GM12872 (cell line): ENCODE results near the gene PHACTR4.

Experiments used
- TF ChIP-seq, protein P1 (sequence below): IDR thresholded peaks from 3 replicates; pipeline ENCODE4 v1.5.1; 2011; ENCODE audit warnings: low read depth, mild to moderate bottlenecking, low read length, moderate library complexity; ENCODE audit not compliant: insufficient read depth

PHACTR4 gene

DNA sequence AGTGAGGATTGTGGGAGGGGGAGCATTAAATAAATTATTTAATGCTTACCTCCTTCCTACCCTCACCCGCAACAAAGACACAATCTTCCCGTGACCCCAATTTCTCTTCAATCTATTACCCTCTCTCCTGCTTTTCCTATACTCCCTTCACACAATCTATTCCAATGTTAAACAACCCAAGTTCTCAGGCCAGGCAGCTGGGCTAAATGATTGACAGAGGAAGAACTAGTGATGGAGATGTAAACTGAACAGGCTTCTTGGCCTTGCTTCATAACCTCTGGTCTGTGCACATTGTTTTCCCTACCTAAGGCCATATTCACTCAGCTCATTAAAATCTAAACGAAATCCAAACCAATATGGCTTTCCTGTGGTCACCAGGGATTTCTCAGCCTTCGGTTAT lies 132.4 kb downstream of the PHACTR4 start:
- TF ChIP-seq, protein P1, sequence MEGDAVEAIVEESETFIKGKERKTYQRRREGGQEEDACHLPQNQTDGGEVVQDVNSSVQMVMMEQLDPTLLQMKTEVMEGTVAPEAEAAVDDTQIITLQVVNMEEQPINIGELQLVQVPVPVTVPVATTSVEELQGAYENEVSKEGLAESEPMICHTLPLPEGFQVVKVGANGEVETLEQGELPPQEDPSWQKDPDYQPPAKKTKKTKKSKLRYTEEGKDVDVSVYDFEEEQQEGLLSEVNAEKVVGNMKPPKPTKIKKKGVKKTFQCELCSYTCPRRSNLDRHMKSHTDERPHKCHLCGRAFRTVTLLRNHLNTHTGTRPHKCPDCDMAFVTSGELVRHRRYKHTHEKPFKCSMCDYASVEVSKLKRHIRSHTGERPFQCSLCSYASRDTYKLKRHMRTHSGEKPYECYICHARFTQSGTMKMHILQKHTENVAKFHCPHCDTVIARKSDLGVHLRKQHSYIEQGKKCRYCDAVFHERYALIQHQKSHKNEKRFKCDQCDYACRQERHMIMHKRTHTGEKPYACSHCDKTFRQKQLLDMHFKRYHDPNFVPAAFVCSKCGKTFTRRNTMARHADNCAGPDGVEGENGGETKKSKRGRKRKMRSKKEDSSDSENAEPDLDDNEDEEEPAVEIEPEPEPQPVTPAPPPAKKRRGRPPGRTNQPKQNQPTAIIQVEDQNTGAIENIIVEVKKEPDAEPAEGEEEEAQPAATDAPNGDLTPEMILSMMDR: no peak

DNA sequence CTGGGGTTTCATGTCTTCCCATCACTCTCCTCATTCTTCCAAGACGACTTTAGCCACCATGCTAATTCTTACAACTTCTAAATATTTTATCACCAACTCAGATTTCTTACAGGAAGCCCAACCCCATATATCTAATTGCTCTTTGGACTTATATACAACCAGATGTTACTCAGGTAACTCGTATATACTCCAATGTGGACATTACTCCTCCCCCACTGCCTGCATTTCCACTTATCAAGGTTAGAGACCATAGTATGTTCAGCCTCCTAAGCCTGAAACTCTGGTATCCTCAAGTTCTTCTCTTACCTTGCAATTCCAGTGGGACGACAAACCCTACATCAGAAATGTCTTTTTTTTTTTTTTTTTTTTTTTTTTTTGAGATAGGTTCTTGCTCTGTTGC lies 133.6 kb downstream of the PHACTR4 start:
- TF ChIP-seq, protein P1: no peak

DNA sequence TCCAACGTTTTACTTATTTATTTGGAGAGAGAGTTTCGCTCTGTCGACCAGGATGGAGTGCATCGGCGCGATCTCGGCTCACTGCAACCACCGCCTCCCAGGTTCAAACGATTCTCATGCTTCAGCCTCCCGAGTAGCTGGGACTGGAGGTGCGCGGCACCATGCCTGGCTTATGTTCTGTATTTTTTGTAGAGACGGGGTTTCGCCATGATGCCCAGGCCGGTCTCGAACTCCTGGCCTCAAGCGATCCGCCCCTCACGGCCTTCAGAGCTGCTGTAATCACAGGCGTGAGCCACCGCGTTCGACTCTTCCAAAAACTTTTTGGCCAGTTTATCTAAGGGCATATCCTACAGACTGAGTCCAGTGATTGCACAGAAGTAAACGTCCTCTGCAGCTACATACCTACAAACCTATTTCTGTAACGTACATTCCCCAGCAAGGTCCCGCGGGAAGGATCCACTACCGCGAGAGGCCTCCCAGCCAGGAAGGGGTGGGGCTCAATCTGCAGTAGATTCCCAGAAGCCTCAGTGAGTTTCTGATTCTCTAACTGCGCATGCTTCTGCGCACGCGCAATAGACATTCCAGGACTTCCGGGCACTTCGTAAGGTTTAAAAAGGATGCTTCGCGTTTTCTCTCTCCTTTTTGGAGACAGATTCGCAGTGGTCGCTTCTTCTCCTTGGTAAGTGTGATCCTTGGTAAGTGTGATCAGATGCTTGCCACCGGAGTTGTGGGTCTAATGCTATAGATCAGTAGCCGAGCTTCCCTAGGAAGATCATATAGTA lies 136.1 kb downstream of the PHACTR4 start, which contains the start of gene RCC1:
Gene RCC1 (plus strand): TSS at position 638 of the 782 bp plus-strand sequence. CDS start 23,824 bp downstream, outside the sequence.
- TF ChIP-seq, protein P1: no peak

DNA sequence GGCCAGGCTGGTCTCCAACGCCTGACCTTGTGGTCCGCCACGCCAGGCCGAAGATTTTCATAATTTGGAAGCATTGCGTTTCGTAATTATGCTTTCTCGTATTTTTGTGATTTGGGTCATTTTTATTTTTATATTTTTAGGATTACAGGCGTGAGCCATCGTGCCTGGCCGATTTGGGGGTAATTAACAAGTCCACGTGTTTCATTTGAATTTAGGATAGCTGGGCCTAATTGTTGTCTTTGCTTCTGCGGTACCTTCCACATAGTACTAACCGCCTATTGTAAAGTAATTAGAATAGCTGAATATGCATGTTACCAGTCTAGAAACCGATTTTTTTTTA lies 137.3 kb downstream of the PHACTR4 start:
- TF ChIP-seq, protein P1: no peak

DNA sequence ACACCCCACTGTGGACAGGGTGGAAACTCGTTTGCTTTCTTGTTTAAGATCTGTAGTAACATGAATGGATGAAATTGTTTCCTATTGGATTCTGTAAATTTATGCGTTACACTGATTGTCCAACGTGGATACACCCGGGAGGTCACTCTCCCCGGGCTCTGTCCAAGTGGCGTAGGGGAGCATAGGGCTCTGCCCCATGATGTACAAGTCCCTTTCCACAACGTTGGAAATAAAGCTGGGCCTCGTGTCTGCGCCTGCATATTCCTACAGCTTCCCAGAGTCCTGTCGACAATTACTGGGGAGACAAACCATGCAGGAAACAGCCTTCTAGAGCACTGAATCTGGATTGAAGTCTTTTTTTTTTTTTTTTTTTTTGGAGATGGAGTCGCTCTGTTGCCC lies 137.7 kb downstream of the PHACTR4 start:
- TF ChIP-seq, protein P1: no peak

DNA sequence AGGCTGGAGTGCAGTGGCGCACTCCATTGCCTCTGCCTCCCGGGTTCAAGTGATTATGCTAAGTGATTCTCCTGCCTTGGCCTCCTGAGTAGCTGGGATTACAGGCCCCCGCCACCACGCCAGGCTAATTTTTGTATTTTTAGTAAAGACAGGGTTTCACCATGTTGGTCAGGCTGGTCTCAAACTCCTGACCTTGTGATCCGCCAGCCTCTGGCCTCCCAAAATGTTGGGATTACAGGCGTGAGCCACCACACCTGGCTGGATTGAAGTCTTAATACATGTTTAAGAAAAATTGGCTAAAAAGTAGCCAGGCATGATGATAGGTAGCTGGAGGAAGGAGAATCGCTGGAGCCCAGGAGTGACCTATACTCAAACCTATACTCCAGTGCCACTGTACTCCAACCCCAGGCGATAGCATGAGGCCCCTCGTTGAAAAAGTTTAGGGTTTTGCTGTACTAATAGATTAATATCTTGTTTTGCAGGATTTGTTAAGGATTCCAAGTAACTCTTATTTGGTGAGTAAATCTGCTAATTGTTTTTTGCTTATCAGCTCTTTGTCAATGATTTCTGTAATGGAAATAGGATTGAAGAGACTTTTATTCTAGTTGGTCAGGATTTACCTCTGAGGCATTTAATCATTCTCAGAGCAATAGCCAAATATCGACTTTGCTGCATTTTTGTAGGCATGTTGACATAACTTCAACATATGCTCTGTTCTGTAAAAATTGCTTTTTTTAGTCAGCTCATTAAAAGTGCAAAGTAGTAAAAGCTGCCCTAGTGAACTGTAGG lies 138.3 kb downstream of the PHACTR4 start:
- TF ChIP-seq, protein P1: no peak

DNA sequence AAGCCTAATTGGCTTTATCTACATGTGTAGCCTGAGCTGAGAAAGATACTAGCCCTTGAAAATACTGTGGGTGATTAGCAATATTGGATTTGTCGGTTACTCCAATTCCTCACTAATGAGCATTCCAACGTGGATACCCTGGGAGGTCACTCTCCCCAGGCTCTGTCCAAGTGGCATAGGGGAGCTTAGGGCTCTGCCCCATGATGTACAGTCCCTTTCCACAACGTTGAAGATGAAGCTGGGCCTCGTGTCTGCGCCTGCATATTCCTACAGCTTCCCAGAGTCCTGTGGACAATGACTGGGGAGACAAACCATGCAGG lies 138.9 kb downstream of the PHACTR4 start:
- TF ChIP-seq, protein P1: no peak
